GM21367 (cell line): ENCODE measurements around the gene ACP6.
A peak's percentile ranks its signal among the peaks of the same experiment; 100 is the strongest.
"Not testable (repeated sequence)": the region's sequence is repeated elsewhere in the genome, so short reads cannot be mapped to it uniquely, and the experiment has no call there.

Experiments
- ATAC-seq: cut with Tn5 transposase; IDR thresholded peaks from one replicate; pipeline ENCODE4 v1.9.1; 2021; ENCODE audit not compliant: unreplicated experiment

Gene ACP6

GRCh38 chr1:147670319-147671001 is at the start of gene ACP6:
Gene ACP6 (minus strand): TSS chr1:147670524. CDS start chr1:147670048, 476 bp downstream.
- ATAC-seq, result peak; percentile 96

- no peak for ATAC-seq
These were observed 49.4 kb upstream of the ACP6 start for GRCh38 chr1:147719711-147720225.

DNA sequence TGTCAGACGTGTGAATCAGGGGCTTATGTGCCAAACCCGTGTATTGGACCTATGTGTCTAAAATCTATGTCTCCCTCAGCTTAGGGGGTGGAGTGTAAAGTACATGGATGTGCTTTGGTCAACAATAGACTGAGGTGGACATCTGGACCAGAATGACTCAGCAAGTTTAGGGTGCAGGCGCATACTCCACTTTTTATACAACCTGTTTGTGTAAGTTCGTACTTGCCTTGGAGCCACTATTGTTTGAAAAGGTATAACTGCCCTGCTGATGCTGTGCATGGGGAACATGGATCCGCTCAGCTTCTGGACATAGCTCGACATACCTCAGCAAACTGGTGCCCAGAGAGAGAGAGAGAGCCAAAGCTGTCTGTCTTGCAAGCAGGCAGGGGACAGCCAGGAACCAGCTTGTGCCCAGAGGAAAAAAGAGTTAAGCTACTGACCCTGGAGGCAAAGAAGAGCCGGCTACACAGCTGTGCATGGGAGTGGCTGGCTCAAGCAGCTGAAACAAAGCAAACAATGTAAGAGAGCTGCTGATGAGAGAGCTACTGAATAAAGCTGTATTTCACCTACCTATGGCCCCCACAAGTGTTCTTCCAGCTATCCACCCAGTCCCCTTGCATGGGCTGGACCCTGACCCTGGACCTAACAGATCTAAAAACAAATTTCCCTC is 48.8 kb upstream of the ACP6 start:
- ATAC-seq, result no peak

GRCh38 chr1:147717706-147718097 is 47.4 kb upstream of the ACP6 start:
- ATAC-seq, result no peak

GRCh38 chr1:147717051-147717705 is 46.9 kb upstream of the ACP6 start:
- ATAC-seq, result no peak

DNA sequence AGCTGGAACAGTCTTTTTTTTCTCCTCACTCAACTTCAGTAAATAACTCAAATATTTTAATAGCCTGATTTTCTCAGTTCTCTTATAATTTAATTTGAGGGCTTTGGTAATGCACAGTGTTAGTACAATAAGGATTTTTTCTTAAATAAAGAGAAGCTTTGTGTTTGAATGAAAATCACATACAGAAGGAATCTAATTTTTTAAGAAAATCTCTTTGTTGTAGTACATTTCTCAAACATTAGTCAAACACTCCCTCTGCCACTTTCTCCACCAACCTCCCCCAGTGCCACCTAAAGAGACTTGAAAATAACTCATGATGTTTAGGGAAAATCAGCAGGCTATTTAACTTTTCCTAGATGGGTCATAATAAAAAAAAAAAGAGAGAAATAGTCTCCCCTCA is 42.3 kb upstream of the ACP6 start:
- ATAC-seq, result no peak

- ATAC-seq, result no peak
These were observed 30.0 kb upstream of the ACP6 start for GRCh38 chr1:147700042-147701006.

- no peak for ATAC-seq
These were observed 29.3 kb upstream of the ACP6 start for GRCh38 chr1:147699686-147700041.

- no peak for ATAC-seq
These were observed 12.9 kb upstream of the ACP6 start for GRCh38 chr1:147683163-147683763.

DNA sequence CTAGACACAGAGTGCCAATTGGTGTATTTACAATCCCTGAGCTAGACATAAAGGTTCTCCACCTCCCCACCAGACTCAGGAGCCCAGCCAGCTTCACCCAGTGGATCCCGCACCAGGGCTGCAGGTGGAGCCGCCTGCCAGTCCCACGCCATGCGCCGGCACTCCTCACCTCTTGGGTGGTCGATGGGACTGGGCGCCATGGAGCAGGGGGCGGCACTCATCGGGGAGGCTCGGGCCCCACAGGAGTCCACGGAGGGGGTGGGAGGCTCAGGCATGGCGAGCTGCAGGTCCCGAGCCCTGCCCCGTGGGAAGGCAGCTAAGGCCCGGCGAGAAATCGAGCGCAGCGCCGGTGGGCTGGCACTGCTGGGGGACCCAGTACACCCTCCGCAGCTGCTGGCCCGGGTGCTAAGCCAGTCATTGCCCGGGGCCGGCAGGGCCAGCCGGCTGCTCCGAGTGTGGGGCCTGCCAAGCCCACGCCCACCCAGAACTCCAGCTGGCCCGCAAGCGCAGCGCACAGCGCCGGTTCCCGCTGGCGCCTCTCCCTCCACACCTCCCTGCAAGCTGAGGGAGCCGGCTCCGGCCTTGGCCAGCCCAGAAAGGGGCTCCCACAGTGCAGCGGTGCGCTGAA is 10.4 kb upstream of the ACP6 start:
- not testable (repeated sequence) for ATAC-seq

- ATAC-seq, result not testable (repeated sequence)
These were observed 7.4 kb upstream of the ACP6 start for GRCh38 chr1:147677681-147678080.

DNA sequence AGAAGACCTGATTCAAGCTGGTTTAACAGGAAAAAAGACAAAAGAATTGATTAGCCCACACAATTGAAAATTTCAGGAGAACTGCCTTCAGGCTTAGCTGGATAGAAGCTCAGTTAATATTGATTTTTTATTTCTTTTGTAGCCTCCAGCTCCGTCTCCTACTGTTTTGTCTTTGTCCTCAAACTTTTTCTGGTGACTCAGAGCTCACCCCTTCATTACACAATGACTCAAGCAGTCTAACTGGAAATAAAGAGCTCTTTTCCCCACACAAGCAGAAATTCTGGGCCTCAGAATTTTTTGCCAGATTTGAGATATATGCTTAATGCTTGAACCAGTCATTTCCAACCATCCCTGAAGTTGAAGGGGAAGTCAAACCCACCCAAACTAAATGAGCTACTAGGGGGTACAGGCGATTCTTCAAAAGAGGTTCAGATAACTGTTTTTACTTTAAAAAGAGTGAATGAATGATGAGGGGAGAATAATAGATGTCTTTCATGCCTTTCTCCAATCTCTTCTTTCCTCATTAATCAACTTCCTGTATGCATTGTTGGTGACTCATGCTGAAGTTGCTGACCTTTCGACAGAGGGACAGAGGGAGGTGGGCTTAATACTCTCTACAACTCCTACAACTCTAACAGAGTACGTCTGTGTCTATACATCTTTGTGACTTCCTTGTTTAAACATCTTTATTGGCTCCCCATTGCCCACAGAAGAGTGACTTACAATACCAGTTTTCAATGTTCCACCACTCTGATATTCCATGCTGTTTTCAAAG is 6.2 kb upstream of the ACP6 start:
- no peak for ATAC-seq

DNA sequence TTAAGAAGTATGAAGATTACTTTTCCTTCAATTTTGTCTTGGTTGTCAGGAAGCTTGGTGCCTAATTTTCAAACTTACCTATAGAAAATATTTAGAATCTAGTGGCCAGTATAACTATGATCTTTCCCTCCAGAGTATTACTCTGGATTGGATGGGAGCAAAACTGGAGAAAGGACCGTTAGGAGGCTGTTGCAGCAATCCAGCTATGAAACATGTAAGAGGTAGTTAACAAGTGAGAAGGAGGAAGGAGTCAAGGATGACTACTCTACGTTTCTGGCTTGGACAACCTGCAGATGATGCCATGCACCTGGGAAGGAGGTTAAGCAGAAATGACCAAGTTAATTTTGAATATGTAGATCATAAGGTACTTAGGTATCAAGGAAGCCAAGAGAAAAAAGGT is 3.5 kb upstream of the ACP6 start:
- no peak for ATAC-seq

DNA sequence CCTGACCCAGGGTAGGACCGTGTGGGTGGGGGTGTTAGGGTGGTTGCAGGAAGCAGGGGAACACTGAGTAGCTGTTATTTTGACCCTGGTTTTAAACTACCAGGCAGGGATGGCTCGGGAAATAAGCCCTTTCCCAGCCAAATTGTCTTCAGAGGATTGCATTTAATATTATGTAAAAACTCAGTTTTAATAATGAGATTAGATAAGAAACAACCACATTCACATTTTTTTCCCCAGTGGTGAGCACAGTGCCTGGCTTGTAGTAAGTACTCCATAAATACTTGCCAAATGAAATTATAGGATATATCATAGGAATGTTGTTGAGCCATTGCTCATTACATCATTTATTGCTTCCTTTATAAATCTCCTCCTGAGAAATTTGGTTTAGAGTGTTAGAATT is 3.1 kb upstream of the ACP6 start:
- ATAC-seq, result no peak

DNA sequence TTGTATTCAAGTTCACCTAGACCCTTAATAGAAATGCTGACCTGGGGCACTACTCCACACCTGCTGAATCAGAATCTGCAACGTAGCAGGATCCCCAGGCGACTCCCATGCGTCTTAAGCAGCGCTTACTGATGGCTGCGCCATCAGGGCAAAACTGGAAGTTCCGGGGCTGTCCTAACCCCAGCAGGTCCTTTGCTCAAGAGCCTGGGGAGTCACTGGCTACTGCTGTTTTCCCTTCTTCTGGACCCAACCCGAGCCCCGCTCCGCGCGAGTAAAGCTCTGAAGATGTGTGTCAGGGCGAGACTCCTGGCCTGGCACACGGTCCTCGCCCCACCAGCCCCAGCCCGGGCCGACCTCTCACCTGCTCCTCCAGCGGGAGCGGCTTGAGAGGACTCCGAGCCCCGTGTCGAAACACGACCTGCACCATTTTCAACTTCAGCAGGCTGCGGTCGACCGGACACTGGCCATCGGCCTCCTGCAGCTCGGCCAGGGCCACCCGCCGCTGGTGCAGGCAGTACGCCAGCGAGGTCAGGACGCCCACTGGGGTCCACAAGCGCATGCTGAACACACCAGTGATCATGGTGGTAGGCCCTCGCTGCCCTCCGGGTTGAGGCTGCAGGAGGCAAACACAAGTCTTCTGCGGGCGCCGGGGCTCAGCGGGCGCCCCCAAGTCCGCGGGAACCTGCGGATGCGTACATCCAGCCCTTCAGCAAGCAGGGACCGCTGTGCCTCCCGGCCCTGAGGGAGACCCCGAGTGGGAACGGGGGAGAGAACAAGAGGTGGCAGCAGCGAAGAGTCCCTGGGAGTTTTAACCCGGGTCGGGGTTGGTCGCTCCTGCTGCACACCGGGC is 630 bp downstream of the ACP6 start:
- ATAC-seq, result peak; percentile 34

GRCh38 chr1:147665521-147665920 is 4.8 kb downstream of the ACP6 start:
- no peak for ATAC-seq

GRCh38 chr1:147664206-147664605 is 6.1 kb downstream of the ACP6 start:
- no peak for ATAC-seq

- ATAC-seq, result no peak
These were observed 15.8 kb downstream of the ACP6 start for GRCh38 chr1:147654511-147654910.
